HFF-Myc (cell line): ENCODE data around the gene EEPD1.
A peak's percentile ranks its signal among the peaks of the same experiment; 100 is the strongest.

ENCODE experiments used
- DNase-seq: peaks from one replicate; pipeline ENCODE4 v3.0.0-alpha.2; 2011; ENCODE audit warnings: low read depth; ENCODE audit errors: extremely low read depth
- H3K4me3 ChIP-seq: replicated peaks from 2 replicates; pipeline ENCODE4 v1.5.1; 2011; ENCODE audit warnings: low read depth, mild to moderate bottlenecking, control low read depth, low read length
- CTCF ChIP-seq: IDR thresholded peaks from 2 replicates; pipeline ENCODE4 v1.5.1; 2012; ENCODE audit warnings: mild to moderate bottlenecking, low read depth, low read length, control low read depth; ENCODE audit errors: missing control alignments

Gene EEPD1

GRCh38 chr7:36299223-36299774 lies 146.2 kb downstream of the EEPD1 start:
- no peak for DNase-seq
- no peak overlapping the region for H3K4me3 ChIP-seq
- no peak for TF ChIP-seq CTCF

GRCh38 chr7:36299823-36300341 lies 146.8 kb downstream of the EEPD1 start:
- no peak for TF ChIP-seq CTCF
- H3K4me3 ChIP-seq: no peak overlapping the region
- DNase-seq: no peak

GRCh38 chr7:36300696-36301350 lies 147.8 kb downstream of the EEPD1 start:
- no peak for TF ChIP-seq CTCF
- no peak for DNase-seq
- no peak overlapping the region for H3K4me3 ChIP-seq

GRCh38 chr7:36301914-36302771 lies 149.1 kb downstream of the EEPD1 start:
- H3K4me3 ChIP-seq: no peak overlapping the region
- TF ChIP-seq CTCF: no peak
- DNase-seq: no peak

GRCh38 chr7:36303202-36304098 lies 150.4 kb downstream of the EEPD1 start:
- no peak for TF ChIP-seq CTCF
- peak; percentile 94 for DNase-seq
- H3K4me3 ChIP-seq: no peak overlapping the region

- no peak for DNase-seq
- TF ChIP-seq CTCF: no peak
- H3K4me3 ChIP-seq: no peak overlapping the region
These were observed 151.0 kb downstream of the EEPD1 start for GRCh38 chr7:36304099-36304425.
